ENCODE results near the gene ABHD16A.
A peak's percentile ranks its signal among the peaks of the same experiment; 100 is the strongest.

ABHD16A gene

GRCh38 chr6:31729979-31730630 is 27.0 kb upstream of the ABHD16A start:
- H3K27ac ChIP-seq = peak overlapping the region; percentile 88 to 94
- peaks cover 58 to 69% (median 63%) of the 10 kb centered on the region in 3 donors for H3K36me3 ChIP-seq
- DNase-seq = peak; percentile 92 to 95
- peaks cover 0 to 48% (median 36%) of the 10 kb centered on the region in 4 donors for H3K4me1 ChIP-seq
- no peaks in the 10 kb centered on the region for H3K27me3 ChIP-seq
- TF ChIP-seq, protein P1, sequence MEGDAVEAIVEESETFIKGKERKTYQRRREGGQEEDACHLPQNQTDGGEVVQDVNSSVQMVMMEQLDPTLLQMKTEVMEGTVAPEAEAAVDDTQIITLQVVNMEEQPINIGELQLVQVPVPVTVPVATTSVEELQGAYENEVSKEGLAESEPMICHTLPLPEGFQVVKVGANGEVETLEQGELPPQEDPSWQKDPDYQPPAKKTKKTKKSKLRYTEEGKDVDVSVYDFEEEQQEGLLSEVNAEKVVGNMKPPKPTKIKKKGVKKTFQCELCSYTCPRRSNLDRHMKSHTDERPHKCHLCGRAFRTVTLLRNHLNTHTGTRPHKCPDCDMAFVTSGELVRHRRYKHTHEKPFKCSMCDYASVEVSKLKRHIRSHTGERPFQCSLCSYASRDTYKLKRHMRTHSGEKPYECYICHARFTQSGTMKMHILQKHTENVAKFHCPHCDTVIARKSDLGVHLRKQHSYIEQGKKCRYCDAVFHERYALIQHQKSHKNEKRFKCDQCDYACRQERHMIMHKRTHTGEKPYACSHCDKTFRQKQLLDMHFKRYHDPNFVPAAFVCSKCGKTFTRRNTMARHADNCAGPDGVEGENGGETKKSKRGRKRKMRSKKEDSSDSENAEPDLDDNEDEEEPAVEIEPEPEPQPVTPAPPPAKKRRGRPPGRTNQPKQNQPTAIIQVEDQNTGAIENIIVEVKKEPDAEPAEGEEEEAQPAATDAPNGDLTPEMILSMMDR (IDR thresholded peaks at IDR 0.05) = peak in 1 of 2 experiments; percentile 13
- intact Hi-C loops (cut with DNase I; ENCODE audit: low total_unique reads) = loop anchor here (10.0 kb wide), 1 partner anchor 105 kb away; no protein-coding TSS in a partner anchor
- peak overlapping the region; percentile 69 to 78 for H3K4me3 ChIP-seq
- H3K9me3 ChIP-seq = no peaks in the 10 kb centered on the region

DNA sequence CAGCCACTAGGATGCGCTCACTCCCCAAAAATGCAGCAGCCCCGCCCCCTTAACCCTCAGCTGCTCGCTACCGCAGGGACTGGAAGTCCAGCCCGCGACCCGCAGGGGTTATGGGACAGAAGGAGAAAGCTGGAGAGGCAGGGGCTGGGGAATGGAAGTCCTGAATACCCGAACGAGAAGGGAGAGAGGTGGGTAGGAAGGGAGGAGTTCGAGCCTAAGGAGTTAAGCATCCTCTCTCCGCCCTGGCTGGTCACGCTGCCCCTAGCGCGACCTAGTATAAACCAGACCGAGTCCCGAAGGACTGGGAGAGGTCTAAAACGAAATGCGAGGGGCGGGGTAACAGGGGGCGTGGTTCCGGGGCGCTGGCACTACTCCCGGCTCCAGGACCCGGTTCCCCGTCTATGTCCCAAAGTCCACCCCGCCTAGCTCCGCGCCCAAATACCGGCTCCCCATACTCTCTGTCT is 26.4 kb upstream of the ABHD16A start:
- H3K9me3 ChIP-seq = no peaks in the 10 kb centered on the region
- H3K36me3 ChIP-seq = peaks cover 58 to 69% (median 67%) of the 10 kb centered on the region in 3 donors
- peak; percentile 95 to 98 for DNase-seq
- H3K27me3 ChIP-seq = no peaks in the 10 kb centered on the region
- H3K27ac ChIP-seq = peak overlapping the region; percentile 88 to 94
- intact Hi-C loops (cut with DNase I; ENCODE audit: low total_unique reads) = loop anchor here (10.0 kb wide), 1 partner anchor 105 kb away; no protein-coding TSS in a partner anchor
- peaks cover 0 to 45% (median 34%) of the 10 kb centered on the region in 4 donors for H3K4me1 ChIP-seq
- peak overlapping the region; percentile 69 to 78 for H3K4me3 ChIP-seq
- TF ChIP-seq, protein P1 (IDR thresholded peaks at IDR 0.05) = no peak

- peak in 1 of 2 donors; percentile 74 for DNase-seq
- Histone ChIP-seq H3K27me3 (no peaks in the 10 kb centered on the region), H3K4me1 (peaks cover 0 to 39% (median 28%) of the 10 kb centered on the region in 4 donors), H3K4me3 (peak within 1 kb of the TSS; percentile 69 to 78), H3K27ac (peak within 1 kb of the TSS; percentile 88 to 94), H3K36me3 (peaks cover 54 to 70% (median 65%) of the 10 kb centered on the region in 3 donors), H3K9me3 (no peaks in the 10 kb centered on the region)
- TF ChIP-seq, protein P1 (IDR thresholded peaks at IDR 0.05) = peak; percentile 44 to 54
- intact Hi-C loops (cut with DNase I; ENCODE audit: low total_unique reads) = loop anchor here (10.0 kb wide), 1 partner anchor 106 kb away; no protein-coding TSS in a partner anchor
Measured at GRCh38 chr6:31728767-31729514, 25.8 kb upstream of the ABHD16A start, which contains the start of gene DDAH2. TSS of gene DDAH2 (minus strand) at chr6:31729299. CDS start at chr6:31729161, 138 bp downstream.

GRCh38 chr6:31727717-31728671 is 24.9 kb upstream of the ABHD16A start:
- peak; percentile 33 to 77 for DNase-seq
- intact Hi-C loops (cut with DNase I; ENCODE audit: low total_unique reads) = loop anchor here (10.0 kb wide), 1 partner anchor 107 kb away; no protein-coding TSS in a partner anchor

More at GRCh38 chr6:31727717-31728671, 24.9 kb upstream of the ABHD16A start:
- no peaks in the 10 kb centered on the region for H3K9me3 ChIP-seq
- peak overlapping the region; percentile 88 to 94 for H3K27ac ChIP-seq
- H3K36me3 ChIP-seq = peaks cover 45 to 61% (median 56%) of the 10 kb centered on the region in 3 donors
- H3K4me3 ChIP-seq = peak overlapping the region; percentile 69 to 78
- H3K27me3 ChIP-seq = no peaks in the 10 kb centered on the region
- peaks cover 0 to 33% (median 23%) of the 10 kb centered on the region in 4 donors for H3K4me1 ChIP-seq
- TF ChIP-seq, protein P1 (IDR thresholded peaks at IDR 0.05) = no peak

All from tibial artery (tissue), 4 donors.